H1 (cell line): ENCODE results near the gene BHMT2. TPM values are rescaled to one million over a fixed set of nuclear protein-coding genes. Genes with fewer than 3 reads are reported as not detected.

ENCODE experiments used
- ATF2 ChIP-seq: IDR thresholded peaks from 2 replicates; pipeline ENCODE4 v1.6.1; 2012; ENCODE audit warnings: low read length, inconsistent platforms
- BCL11A ChIP-seq, 2 experiments: IDR thresholded peaks; one replicate each; pipeline ENCODE4 v1.6.1; 2011; ENCODE audit warnings: low read depth in 2 of 2, low read length in 2 of 2, mild to moderate bottlenecking in 2 of 2
- SAP30 ChIP-seq: fragments of 300-600 bp; sonication (generic); IDR thresholded peaks from 2 replicates; pipeline ENCODE4 v1.7.1; 2012; ENCODE audit warnings: low read length, moderate library complexity, mild to moderate bottlenecking, inconsistent platforms; ENCODE audit not compliant: insufficient read depth, insufficient replicate concordance
- SP2 ChIP-seq: IDR thresholded peaks from 2 replicates; pipeline ENCODE4 v1.6.1; 2012; ENCODE audit warnings: mild to moderate bottlenecking, low read length, inconsistent platforms
- SUZ12 ChIP-seq: fragments of 200-600 bp; sonication (generic); IDR thresholded peaks from 2 replicates; pipeline ENCODE4 v1.6.1; 2012; ENCODE audit warnings: mild to moderate bottlenecking, inconsistent platforms, low read length, moderate library complexity, mixed read lengths
- polyA plus RNA-seq, 7 experiments: library from polyadenylated mRNA; depleted of rRNA in 3 of 7; stranded (reverse) in 5 of 7; unstranded in 2 of 7; fragments of >200 nt in 5 of 7; fragments of 200-250 nt in 2 of 7; gene quantifications; 1 replicate in 5 of 7; 2 replicates in 1 of 7; 4 replicates in 1 of 7; pipeline versions ENCODE4 v1.2.1 to v1.2.3, GENCODE V29; 2011 to 2013; ENCODE audit warnings: missing spikeins in 2 of 7, mixed read lengths in 2 of 7
- total RNA-seq: library from RNA; stranded (reverse); fragmentation: NEBNext Ultra II Directional; extraction: Animal tissue kit (Norgen Biotek cat#: 25700); gene quantifications from 2 replicates; pipeline ENCODE4 v1.2.1, GENCODE V29; 2021

BHMT2 gene
- total and polyA plus RNA-seq, 2 of the 8 experiments (the other 6 are each of a cell fraction or from before 2014, with no cell fraction given): 0.11 TPM; not detected in 1

DNA sequence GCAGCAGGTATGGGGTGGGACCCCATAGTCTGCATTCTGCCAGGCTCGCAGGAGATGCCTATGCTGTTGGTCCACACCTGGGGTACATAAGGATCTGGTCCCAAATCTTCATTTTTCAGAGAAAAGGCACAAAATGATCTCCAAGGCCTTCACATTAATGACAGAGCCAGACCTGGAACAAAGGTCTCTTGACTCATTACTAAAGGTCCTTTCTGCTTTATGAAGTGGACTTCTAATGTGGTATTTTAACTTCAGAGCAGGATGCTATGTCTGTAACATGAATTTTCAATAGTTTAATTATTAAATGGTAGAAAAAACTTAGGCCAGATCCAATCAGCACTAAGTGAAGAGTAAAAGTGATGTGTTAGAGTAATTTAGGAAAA, 38.1 kb upstream of the BHMT2 start (continued):
- TF ChIP-seq ATF2: no peak
- no peak for TF ChIP-seq SAP30
- no peak for TF ChIP-seq SP2
- TF ChIP-seq BCL11A (IDR thresholded peaks at IDR 0.05; ENCODE audit: low read depth in 2 of 2, low read length in 2 of 2): no peak
- TF ChIP-seq SUZ12: no peak
